Activated CD4-positive, alpha-beta T cell treated with anti-CD3 and anti-CD28 coated beads for 48 hours (primary cell): ENCODE results near the gene KCNQ4.

Experiments
- DNase-seq: peaks from one replicate; pipeline ENCODE4 v3.0.0-alpha.2; 2020

KCNQ4 gene

DNA sequence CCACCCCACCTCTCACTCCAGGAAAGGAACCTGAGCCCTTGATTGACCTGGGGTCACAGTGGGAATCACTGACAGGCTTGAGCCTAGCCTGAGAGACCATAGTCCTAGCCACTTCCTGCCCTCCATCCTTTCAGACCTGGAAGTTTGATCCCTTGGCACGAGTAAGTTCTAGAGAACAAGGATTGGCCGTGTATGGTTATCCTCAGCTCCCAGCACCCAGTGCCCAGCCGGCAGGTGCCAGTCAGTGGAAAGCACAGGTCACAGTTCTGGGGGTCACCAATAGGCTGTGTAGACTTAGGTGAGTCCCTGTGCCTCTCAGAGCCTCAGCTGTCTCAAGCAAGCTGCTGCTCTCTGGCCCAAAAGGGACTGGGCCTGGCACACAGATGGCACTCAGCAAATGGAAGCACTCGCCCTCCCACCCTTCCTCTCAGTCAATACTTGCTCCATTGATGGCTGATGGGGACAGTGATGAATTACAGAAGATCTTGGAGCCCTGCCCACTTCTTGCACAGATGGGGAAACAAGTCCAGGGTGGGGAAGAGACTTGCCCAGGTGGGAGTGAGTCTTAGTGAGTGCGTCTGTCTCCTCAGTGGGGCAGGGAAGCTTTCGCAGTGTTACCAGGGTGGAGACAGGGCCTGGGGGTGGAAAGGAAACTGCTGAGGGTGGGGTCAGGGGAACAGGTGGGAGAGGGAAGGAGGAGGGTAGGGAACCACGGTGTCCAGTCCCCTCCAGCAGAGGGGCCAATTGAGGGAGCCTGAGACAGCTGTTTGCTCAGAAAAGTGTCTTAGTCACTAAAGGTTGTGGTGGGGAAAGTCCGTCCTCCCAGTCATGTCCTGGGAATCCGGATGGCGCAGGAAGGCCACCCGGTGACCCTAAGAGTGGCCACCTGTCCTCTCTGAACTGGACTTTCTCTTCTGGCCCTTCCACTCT lies 2.6 kb upstream of the KCNQ4 start:
- no peak for DNase-seq

DNA sequence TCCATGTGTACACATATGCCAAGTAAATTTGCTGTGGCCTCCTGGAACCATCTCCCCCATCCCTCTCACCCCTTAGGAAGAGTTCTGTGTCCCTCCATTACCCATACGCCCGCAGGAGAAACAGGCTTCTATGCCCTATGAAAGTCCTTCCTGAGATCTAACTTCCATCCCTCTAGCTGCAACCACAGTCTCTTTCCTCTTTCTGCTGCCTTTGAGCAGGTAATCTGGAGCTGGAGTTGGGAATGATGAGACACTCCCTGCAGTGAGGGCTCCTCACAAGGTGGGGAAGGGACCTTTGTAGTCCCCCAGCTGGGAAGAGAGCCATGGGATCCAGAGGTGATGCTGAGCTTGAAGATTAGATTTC lies 2.0 kb upstream of the KCNQ4 start:
- no peak for DNase-seq

DNA sequence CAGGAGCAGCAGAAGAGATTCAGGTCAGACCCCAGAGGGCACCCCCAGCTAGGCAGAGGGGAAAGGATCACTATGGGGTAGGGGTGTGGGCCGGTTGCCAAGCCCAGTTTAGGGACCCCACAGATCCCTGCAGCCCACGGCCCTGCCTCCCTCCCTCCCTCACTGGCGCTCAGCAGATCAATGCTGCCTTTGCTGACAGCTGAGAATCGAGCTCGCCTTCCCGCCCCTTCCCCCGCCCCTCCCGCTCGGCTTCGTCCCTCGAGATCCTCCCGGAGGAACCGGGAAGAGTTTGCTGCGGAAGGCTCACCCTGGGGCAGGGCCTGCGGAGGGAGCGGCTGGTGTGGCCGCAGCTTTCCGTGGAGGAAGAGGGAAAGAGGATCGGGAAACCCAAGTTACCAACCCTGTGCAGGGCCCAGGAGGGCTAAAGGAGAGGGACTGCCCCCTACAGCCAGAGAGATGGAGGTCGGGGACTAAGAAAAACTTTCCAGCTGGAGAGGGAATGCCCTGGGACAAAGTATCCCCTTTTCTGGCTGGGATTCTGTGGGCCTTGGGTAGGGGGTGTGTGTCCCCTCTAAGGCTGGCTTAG lies 1.1 kb upstream of the KCNQ4 start:
- DNase-seq, result no peak

DNA sequence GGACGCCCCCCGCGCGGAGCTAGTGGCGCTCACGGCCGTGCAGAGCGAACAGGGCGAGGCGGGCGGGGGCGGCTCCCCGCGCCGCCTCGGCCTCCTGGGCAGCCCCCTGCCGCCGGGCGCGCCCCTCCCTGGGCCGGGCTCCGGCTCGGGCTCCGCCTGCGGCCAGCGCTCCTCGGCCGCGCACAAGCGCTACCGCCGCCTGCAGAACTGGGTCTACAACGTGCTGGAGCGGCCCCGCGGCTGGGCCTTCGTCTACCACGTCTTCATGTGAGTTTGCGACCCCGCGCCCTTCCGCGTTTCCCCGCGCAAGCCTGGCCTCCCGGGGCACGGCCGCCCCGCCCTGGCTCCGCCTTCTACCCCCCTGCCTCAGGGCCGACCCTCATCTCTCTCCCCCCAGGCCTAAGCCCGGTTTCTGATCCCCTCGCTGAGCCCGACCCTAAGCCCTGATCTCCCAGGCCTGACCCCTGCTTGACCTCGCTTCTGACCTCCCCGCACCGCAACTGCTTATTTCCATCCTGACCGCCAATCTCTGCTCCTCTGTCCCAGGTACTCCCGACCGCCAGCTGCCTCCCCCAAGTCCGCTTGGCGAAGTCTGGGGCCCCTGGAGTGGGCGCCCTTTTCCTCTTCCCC lies 669 bp downstream of the KCNQ4 start:
- DNase-seq, result no peak

DNA sequence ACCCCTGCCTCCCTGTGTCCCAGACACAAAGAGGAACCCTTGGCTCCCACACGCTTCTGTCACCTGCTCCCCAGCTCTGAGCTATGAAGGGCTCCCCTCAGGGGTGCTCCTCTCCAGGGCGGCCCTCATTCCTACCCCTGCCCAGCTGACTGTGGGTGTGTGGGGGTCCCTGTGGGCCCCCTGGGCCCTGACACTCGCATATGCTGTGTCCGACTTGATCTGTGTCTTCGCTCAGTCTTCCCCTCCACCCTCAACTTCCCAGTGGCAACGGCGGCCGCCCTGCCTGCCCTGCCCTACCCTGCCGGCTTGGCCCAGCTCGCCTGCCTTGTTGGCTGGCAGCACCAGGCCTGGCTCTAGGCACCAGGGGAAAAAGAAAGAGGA lies 1.2 kb downstream of the KCNQ4 start:
- DNase-seq, result no peak

DNA sequence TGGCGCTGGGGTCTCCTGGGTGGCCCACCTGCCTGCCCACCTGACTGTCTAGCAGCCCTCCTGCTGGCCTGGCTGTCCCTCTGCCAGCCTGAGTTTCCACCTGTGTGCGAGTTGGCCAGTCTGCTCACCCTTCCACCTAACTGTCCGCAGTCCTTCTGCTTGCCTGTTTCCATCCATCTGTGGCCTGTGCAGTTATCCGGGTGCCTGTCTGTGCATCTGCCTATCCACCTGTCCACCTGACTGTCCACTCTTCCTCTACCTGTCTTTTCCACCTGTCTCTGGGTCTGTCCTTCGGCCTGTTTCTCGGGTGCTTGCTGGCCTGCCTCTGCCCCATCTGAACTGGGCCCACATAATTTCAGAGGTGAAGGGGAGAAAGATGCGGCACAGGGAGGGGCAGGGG lies 1.9 kb downstream of the KCNQ4 start:
- DNase-seq, result no peak

DNA sequence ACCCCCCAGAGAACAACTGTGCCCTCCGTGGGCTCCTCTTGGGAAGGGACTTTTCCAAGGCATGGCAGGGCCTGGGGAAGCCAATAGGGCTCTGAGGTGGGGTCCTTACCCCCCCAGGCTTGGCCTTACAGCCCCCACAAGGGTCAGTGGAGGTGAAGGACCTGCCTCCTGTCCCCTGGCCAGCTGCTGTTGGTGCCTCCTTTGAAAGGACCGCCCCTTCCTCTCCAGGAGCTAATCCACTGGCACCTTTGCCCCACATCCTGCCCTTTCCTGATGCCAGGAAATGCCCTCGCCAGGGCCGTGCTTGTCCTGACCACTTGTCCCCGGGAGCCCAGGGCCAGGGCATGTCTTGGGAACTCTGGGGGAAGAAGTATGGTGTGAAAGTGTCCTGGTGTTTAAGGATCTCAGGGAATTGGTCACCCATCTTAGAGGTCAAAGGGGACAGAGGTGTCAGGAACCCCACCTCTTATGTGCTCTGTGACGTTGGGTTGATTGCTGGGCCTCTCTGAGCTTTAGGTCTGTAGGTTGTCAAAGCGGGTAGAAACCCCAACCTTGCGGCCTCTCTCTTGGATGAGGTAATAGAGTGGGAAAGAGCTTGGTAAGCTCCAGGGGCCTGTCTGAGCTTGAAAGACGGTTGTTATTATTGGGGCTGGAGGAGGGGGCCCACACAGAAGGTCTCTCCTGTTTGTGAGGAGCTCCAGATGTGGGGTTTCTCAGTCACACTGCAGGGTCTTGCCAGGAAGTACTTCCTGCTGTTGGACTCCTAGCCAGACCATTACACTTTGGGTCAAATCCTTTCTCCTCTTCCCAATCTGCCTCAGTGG lies 2.8 kb downstream of the KCNQ4 start:
- no peak for DNase-seq

DNA sequence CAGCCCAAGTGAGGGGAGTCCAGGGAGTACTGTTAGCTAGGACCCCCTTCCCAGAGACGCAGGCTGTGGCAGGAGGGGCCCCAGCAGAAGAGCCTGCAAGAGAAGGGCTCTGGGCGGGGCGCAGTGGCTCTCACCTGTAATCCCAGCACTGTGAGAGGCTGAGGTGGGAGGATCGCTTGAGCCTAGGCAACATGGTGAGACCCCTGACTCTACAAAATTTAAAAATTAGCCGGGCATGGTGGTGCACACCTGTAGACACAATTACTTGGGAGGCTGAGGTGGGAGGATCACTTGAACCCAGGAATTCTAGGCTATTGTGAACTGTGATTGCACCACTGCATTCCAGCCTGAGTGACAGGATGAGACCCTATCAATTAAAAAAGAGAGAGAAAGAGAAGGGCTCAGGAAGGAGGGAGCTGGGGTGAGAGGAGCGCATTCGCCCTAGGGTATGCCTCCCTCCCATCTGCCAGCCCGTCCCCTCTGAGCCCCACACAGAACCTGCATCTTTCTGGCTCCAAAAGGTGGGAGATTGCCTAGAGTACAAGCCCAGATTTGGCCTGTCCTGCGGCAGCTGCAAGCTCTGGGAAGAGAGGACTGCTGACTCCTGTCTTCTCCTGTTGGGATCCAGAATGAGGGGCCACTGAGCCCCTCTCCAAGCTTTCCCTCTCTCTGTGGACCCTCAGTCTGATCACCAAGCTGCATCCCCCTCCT lies 3.6 kb downstream of the KCNQ4 start:
- DNase-seq, result no peak

DNA sequence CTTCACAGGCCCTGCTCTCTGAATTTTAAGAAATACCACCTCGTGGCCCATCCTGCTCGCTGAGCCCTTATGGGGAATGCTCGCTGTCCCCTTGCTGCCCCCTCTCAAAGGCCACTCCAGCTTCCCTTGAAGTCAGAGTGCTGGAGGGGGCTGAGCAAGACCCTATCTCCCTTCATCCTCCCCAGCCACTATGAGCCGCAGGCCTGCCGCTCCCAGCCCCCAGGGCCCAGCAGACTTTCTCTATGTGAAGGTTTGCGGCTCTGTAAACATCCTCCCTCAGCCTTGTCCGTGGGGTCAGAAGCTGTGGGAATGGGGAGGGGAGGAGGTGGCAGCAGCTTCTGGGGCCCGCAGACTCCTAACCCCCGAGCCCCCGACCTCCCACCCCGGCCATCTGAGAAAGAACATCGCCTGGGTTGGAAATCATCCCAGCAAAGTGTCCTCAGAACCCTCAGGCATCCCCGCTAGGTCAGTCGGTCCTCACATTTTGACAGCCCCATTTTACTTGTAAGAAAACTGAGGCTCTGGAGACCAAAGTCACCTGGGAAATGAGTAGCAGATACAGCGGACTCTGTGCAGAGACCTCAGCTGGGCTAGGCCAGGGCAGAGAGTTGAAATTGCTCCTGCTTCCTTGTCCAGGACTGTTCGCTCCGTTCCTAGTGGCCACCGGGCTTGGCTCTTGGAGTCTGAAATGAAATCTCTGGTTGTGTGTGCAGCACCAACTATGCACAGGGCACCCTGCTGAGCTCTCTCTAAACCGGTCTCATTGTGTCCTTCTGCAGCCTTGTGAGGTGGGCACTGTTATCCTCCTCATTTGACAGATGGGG lies 4.4 kb downstream of the KCNQ4 start:
- DNase-seq, result no peak

DNA sequence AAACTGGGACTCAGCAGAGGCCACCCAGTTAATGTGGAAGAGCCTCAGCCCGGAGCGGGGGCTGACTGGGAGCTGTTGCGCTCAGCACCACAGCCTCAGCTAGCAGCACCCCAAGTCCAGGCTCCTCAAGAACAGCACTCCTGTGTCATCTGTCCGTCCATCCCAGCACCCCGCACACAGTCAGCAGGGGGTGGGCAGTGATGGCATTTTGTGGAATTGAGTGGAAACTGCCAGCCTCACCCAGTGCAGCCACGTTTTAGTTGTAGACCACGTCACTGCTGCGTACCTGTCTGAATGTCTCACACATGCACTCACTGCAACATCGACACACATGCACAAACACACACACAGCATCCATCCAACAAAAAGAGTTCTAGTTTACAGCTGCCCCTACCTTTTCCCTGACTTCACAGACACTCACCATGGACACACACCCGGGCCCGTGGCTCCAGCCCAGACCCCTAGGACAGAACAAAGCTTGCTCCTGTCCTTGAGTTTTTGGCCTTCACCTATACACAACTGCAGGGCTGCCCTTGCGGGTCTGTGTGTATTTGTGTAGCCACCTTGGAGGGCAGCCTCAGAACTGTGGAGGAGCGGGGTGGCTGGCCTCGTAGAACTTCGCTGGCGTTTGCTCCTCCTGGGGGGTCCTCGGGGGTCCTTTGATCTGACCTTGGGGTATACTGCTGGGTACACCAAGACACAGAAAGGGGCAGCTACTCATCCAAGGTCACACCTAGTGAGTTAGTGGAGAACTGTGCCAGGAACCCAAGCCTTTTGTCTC lies 5.2 kb downstream of the KCNQ4 start:
- no peak for DNase-seq

DNA sequence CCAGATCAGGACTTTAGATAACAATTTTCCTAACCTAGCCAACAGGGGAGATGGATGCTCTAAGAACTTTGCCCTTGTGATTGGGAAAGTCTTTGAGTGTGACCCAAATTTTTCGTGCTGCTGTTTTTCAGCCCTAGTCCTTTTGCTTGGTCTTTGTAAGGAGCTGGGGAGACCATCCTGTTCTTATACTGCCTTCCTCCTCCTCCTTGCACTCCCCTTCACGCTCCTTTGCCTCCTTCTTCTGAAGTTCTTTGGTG lies 5.7 kb downstream of the KCNQ4 start:
- DNase-seq, result no peak

DNA sequence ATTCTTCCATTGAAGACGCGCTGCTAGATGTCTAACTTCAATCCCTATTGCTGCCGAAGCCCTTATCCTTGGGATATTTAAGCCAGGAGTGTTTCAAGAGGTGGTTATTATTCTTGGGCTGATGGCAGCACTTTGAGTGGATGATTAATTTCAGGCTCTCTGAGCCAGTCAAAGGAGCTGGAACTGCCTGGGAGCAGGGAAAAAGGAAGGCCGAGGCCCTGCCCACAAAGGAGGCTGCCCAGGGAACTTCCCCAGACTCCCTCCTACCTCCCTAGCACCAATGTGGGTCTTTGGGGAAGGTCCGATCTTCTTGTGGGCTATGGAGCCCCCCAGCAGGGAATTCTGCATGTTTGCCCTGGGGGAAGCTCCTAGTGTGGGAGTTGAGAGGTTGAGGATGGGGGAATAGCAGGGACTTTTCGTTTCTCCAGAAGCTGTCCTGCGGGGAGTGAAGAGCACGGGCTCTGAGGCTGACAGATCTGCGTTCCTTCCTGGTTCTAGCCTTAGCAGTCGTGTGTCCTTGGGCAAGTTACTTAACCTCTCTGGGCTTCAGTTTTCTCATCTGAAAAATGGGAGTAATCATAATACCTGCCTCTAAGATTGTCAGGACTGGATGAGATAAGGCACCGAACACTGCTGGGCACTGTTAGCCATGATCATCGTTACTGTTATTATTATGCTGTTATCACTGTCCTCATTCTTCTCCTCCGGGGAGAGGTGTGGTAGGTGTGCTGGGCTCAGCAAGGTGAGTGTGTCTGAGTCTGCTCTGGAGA lies 6.3 kb downstream of the KCNQ4 start:
- DNase-seq, result no peak

DNA sequence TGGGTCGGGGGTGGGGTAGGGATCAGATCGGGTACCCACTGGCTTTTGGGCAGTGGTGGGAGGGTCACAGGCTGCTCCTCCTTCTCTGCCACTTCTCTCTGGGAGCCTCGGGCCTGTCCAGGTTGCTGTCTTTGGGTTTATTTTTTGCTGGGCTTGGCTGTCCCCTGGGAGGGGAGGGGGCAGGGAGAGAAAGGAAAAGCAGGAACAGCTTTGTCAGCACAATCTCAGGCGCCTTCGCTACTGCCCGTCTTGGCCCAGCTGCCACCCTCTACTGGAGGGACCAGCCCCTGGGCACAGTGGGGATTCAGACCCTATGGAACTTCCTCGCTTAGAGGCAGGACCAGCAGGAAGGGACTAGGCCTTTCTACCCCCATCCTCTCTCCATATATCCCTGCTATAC lies 8.4 kb downstream of the KCNQ4 start:
- DNase-seq, result no peak

DNA sequence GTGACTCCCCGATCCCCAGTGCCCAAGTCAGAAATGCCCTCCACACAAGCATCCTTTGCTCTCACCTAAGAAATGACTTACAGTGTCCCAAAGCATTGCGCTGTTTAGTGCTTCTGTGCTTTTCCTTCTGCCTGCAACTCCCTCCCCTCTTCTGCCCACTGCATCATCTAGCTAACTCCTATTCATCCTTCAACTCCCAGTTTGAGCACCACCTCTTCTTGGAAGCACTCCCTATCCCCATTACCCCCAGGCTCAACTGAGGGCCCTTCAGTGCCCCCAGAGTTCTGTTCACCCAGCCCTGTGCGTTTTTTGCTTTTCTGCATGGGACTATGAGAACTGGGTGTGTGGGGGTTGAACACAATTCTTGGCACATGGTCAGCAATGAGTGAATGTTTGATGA lies 10.0 kb downstream of the KCNQ4 start:
- no peak for DNase-seq

DNA sequence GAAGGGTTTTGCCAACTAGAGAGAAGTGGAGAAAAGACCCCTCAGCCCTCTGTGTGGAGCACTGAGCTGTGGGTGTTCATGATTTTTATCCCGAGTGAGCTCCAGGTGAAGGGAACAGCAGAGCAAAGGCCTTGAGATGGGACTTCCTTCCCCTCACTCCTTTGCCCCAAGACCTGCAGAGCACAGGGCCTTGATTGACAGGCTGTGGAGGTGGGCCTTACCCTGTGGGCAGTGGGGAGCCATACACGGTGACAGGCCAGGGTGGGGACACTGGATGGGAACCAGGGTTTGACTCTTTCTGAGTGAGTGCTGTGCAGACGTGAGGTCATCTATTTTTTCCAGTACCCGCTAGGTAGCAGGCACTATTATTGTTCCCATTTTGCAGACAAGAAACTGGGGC lies 10.5 kb downstream of the KCNQ4 start:
- no peak for DNase-seq

DNA sequence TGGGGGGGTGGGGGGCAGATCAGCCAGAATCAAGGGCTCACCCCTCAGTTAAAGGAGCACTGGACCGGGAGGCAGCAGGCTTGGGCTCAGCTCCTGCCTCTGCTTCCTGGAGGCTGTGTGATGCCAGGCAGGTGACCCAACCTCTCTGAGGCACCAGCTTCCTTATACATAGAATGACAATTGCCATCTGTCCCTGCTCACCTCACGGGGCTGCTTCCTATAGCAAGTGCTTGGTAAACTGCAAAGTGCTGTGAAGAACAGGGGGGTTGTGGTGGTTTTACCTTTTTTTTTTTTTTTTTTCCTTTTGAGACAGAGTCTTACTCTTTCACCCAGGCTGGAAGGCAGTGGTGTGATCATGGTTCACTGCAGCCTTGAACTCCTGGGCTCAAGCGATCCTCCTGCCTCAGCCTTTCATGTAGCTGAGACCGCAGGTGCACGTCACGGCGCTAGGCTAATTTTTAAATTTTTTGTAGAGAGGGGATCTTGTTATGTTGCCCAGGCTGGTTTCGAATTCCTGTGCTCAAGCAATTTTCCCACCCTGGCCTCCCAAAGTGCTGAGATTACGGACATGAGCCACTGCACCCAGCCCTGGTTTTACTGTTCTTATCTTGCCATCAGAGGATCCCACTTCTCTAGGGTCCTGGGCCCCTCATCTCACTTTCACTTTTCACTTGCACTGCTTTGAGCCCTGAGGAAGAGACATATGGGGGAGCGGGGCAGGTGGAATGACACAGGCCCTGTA lies 11.6 kb downstream of the KCNQ4 start:
- peak; percentile 30 for DNase-seq

DNA sequence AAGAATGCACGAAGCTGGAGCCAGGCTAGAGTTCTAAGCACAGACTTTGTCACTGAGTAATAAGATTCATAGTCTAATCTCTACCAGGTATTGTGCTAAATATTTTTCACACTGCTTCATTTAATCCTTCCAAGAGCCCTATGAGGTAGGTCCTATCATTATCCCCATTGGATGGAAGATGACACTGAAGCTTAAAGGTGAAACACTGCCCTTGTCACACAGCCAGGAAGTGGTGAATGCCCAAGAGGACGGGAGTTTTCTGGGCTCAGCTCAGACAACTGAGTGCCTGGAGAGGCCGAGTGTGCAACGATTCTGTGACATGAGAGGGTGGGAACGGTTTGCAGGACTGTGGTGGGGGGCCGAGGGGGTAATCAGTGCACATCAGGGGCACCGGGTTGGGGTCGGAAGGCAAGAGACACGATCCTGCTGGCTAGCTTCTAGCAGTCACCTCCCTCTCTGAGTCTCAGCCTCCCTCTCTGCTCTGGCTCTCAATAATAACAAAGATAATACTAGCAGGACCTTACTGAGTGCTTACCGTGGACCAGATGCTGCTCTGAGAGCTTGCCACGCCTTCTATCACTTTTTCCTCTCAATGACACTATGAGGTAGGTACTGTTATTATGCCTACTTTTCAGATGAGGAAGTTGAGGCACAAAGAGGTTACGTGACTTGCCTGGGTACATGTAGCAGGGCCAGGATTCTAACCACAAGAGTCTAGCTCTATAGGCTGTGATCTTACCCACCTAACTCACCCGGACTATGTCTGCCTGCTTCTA lies 12.4 kb downstream of the KCNQ4 start:
- peak; percentile 21 for DNase-seq

DNA sequence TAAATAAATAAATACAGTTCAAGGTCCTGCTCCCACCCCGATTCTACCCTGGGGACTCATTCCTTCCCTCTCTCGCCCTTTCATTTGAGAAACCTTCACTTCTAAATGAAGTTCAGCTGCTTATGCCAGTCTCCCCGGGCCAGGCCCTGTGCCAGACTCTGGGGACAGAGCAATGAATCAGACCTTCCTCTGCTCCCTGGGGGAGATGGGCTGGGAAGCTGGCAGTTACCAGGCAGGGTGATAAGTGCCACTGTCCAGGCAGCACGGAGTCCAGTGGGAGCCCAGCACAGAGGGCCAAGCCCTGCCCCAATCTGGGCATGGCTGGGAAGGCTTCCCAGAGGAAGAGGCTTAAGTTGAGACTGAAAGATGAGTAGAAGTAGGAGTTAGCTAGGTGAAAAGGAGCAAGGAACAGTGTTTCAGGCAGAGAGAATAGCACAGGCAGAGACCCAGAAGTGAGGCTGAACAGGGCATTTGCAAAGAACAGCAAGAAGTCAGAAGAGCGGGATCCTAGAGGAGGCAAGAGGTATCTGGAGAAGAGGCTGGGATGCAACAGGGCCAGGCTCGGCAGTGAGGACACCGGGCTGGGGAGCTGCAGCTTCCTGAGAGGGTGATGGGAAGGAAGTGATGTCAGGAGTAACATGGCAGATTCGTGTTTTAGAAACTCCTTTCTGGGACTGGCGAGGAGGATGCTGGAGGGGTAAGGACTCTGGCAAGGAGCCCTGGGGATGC lies 13.5 kb downstream of the KCNQ4 start:
- no peak for DNase-seq
